ENCODE data around the gene UBAP2.
A peak's percentile ranks its signal among the peaks of the same experiment; 100 is the strongest.
"Not testable (repeated sequence)": the region's sequence is repeated elsewhere in the genome, so short reads cannot be mapped to it uniquely, and the experiment has no call there.

Gene UBAP2

GRCh38 chr9:34046784-34047379 lies 1.8 kb downstream of the UBAP2 start:
- peak in 1 of 3 experiments; percentile 20 for DNase-seq

- no peak for DNase-seq
Observed at GRCh38 chr9:34045903-34046302, 2.8 kb downstream of the UBAP2 start.

GRCh38 chr9:34042074-34042473 lies 6.6 kb downstream of the UBAP2 start:
- DNase-seq = not testable (repeated sequence)

- not testable (repeated sequence) for DNase-seq
Observed at GRCh38 chr9:34038851-34039250, 9.8 kb downstream of the UBAP2 start.

- peak in 2 of 3 experiments; percentile 1 to 5 for DNase-seq
Observed at GRCh38 chr9:34037626-34038025, 11.1 kb downstream of the UBAP2 start.

- DNase-seq = no peak
Observed at GRCh38 chr9:34036625-34037024, 12.1 kb downstream of the UBAP2 start.

- DNase-seq = no peak
Observed at GRCh38 chr9:34035656-34036055, 13.0 kb downstream of the UBAP2 start.

GRCh38 chr9:34034698-34035065 lies 14.0 kb downstream of the UBAP2 start:
- DNase-seq = no peak

- DNase-seq = no peak
Observed at GRCh38 chr9:34032631-34033030, 16.1 kb downstream of the UBAP2 start.

- DNase-seq = no peak
Observed at GRCh38 chr9:34027845-34028574, 20.7 kb downstream of the UBAP2 start.

- no peak for DNase-seq
Observed at GRCh38 chr9:34025811-34026210, 22.9 kb downstream of the UBAP2 start.

- no peak for DNase-seq
Observed at GRCh38 chr9:34025062-34025461, 23.6 kb downstream of the UBAP2 start.

- DNase-seq = not testable (repeated sequence)
Observed at GRCh38 chr9:34024476-34024875, 24.2 kb downstream of the UBAP2 start.

GRCh38 chr9:34016149-34016548 lies 32.5 kb downstream of the UBAP2 start:
- no peak for DNase-seq

GRCh38 chr9:34010979-34011378 lies 37.7 kb downstream of the UBAP2 start:
- peak in 1 of 3 experiments; percentile 17 for DNase-seq

- no peak for DNase-seq
Observed at GRCh38 chr9:34001951-34002350, 46.7 kb downstream of the UBAP2 start.

- DNase-seq = no peak
Observed at GRCh38 chr9:34001298-34001697, 47.4 kb downstream of the UBAP2 start.

- no peak for DNase-seq
Observed at GRCh38 chr9:33995449-33995848, 53.2 kb downstream of the UBAP2 start.

- no peak for DNase-seq
Observed at GRCh38 chr9:33993104-33993503, 55.6 kb downstream of the UBAP2 start.

- no peak for DNase-seq
Observed at GRCh38 chr9:33992632-33993031, 56.1 kb downstream of the UBAP2 start.

- DNase-seq = no peak
Observed at GRCh38 chr9:33988219-33988890, 60.3 kb downstream of the UBAP2 start.

- no peak for DNase-seq
Observed at GRCh38 chr9:33976414-33976813, 72.3 kb downstream of the UBAP2 start.

GRCh38 chr9:33972698-33973097 lies 76.0 kb downstream of the UBAP2 start:
- no peak for DNase-seq

GRCh38 chr9:33964086-33964768 lies 84.5 kb downstream of the UBAP2 start:
- no peak for DNase-seq
